SK-N-SH (cell line): ENCODE data around the gene MECP2. TPM values are rescaled to one million over a fixed set of nuclear protein-coding genes. Genes with fewer than 3 reads are reported as not detected.
A peak's percentile ranks its signal among the peaks of the same experiment; 100 is the strongest.

Source experiments
- CTCF ChIA-PET: fragments of 300-600, 350-600 bp; formaldehyde crosslinking; extraction: SDS; loops from one replicate; lab custom pipeline; 2021; lab: Yijun Ruan, JAX
- POLR2A ChIA-PET: fragments of 350-600 bp; sonication (Branson Sonifier 250); formaldehyde crosslinking; extraction: SDS; loops from one replicate; lab custom pipeline; 2020; ENCODE audit warnings: antibody characterized with exemption, inconsistent platforms; lab: Yijun Ruan, JAX
- DNase-seq: peaks from one replicate; pipeline ENCODE4 v3.0.0; 2012
- H2AFZ ChIP-seq: fragments of 200-600 bp; sonication (generic); 2 replicates; pipeline ENCODE4 v1.8.1; 2016; ENCODE audit warnings: antibody characterized with exemption, mild to moderate bottlenecking, low read depth
- H3F3A ChIP-seq: fragments of 200-600 bp; sonication (generic); replicated peaks from 2 replicates; pipeline ENCODE3; 2016; ENCODE audit warnings: antibody characterized with exemption, mild to moderate bottlenecking; ENCODE audit not compliant: insufficient read depth
- H3K27ac ChIP-seq, 2 experiments: fragments of 200-500 bp in 1 of 2; fragments of 200-600 bp in 1 of 2; sonication (Bioruptor generic) in 1 of 2; sonication (generic), shearing (Covaris generic) in 1 of 2; 2 replicates each; pipeline versions ENCODE4 v1.5.1 to v1.6.1; 2014 to 2016; ENCODE audit warnings: low read depth in 2 of 2, inconsistent platforms in 1 of 2, low read length in 1 of 2, mild to moderate bottlenecking in 1 of 2, mixed read lengths in 1 of 2
- H3K27me3 ChIP-seq: fragments of 200-600 bp; sonication (generic), shearing (Covaris generic); 2 replicates; pipeline ENCODE4 v1.6.1; 2016; ENCODE audit warnings: mixed run types; ENCODE audit not compliant: insufficient read depth
- H3K36me3 ChIP-seq, 2 experiments: fragments of 200-500 bp in 1 of 2; fragments of 200-600 bp in 1 of 2; sonication (Bioruptor generic) in 1 of 2; sonication (generic) in 1 of 2; replicated peaks in 1 of 2; 2 replicates each; pipeline versions ENCODE3 to v1.5.1; 2014 to 2016; ENCODE audit warnings: low read length in 1 of 2, mild to moderate bottlenecking in 1 of 2; ENCODE audit not compliant: insufficient read depth in 2 of 2, control insufficient read depth in 1 of 2
- H3K4me1 ChIP-seq, 2 experiments: fragments of 200-500 bp in 1 of 2; fragments of 200-600 bp in 1 of 2; sonication (Bioruptor generic) in 1 of 2; sonication (generic), shearing (Covaris generic) in 1 of 2; 2 replicates each; pipeline versions ENCODE4 v1.5.1 to v1.6.1; 2014 to 2016; ENCODE audit warnings: low read depth in 1 of 2, low read length in 1 of 2, mixed run types in 1 of 2; ENCODE audit not compliant: insufficient read depth in 2 of 2, control insufficient read depth in 1 of 2
- H3K4me2 ChIP-seq: fragments of 200-600 bp; sonication (generic), shearing (Covaris generic); 2 replicates; pipeline ENCODE4 v1.6.1; 2017; ENCODE audit warnings: mixed run types
- H3K4me3 ChIP-seq, 2 experiments: fragments of 200-500 bp in 1 of 2; fragments of 200-600 bp in 1 of 2; sonication (Bioruptor generic) in 1 of 2; sonication (generic), shearing (Covaris generic) in 1 of 2; 2 replicates each; pipeline versions ENCODE4 v1.5.1 to v1.8.1; 2014 to 2016; ENCODE audit warnings: low read depth in 2 of 2, inconsistent platforms in 1 of 2, low read length in 1 of 2, mild to moderate bottlenecking in 1 of 2, mixed read lengths in 1 of 2, moderate library complexity in 1 of 2
- H3K79me2 ChIP-seq: fragments of 200-600 bp; sonication (generic); 2 replicates; pipeline ENCODE4 v1.8.1; 2017; ENCODE audit warnings: mild to moderate bottlenecking; ENCODE audit not compliant: insufficient read depth
- H3K9ac ChIP-seq: fragments of 200-600 bp; sonication (generic); 2 replicates; pipeline ENCODE4 v1.6.1; 2017; ENCODE audit warnings: mixed run types
- H3K9me2 ChIP-seq: fragments of 200-600 bp; sonication (generic); 2 replicates; pipeline ENCODE4 v1.6.1; 2017; ENCODE audit warnings: mixed run types
- H3K9me3 ChIP-seq: fragments of 200-600 bp; sonication (generic); 2 replicates; pipeline ENCODE4 v1.6.1; 2017; ENCODE audit warnings: mixed run types, mild to moderate bottlenecking, moderate library complexity
- H4K20me1 ChIP-seq: fragments of 200-600 bp; sonication (generic); 2 replicates; pipeline ENCODE4 v1.6.1; 2017; ENCODE audit warnings: mild to moderate bottlenecking, mixed run types; ENCODE audit not compliant: insufficient read depth
- EP300 ChIP-seq, 2 experiments: IDR thresholded peaks; 2 replicates each; pipeline versions ENCODE4 v1.4.0 to v1.6.1; 2012; ENCODE audit warnings: borderline replicate concordance in 1 of 2, low read depth in 1 of 2, low read length in 1 of 2
- EZH2phosphoT487 ChIP-seq: fragments of 200-600 bp; sonication (generic); IDR thresholded peaks from 2 replicates; pipeline ENCODE4 v1.6.1; 2017; ENCODE audit warnings: low read depth, mixed run types, mild to moderate bottlenecking, antibody characterized with exemption, moderate library complexity, borderline replicate concordance
- RXRA ChIP-seq: IDR thresholded peaks from 2 replicates; pipeline ENCODE4 v1.4.0; 2012; ENCODE audit warnings: low read depth, mild to moderate bottlenecking, borderline replicate concordance
- SMC3 ChIP-seq: IDR thresholded peaks from 2 replicates; pipeline ENCODE4 v1.6.1; 2012; ENCODE audit warnings: low read depth, low read length, improper control_type of control experiment
- WGBS: methylation state at CpG from one replicate; pipeline ENCODE4 v1.1.6; 2017; ENCODE audit warnings: low lambda C conversion rate; 5-methylcytosine and 5-hydroxymethylcytosine counted together
- polyA plus RNA-seq, 3 experiments: library from polyadenylated mRNA; depleted of rRNA; stranded (reverse); fragments of >200 nt; gene quantifications; 2 replicates each; pipeline ENCODE4 v1.2.3, GENCODE V29; 2012
- TF ChIP-seq, protein P1 (sequence below): IDR thresholded peaks from 2 replicates; pipeline ENCODE4 v1.6.1; 2012; ENCODE audit warnings: mild to moderate bottlenecking, low read depth, low read length, moderate library complexity
- TF ChIP-seq, protein P2 (sequence below): fragments of 150-350 bp; IDR thresholded peaks from 2 replicates; pipeline ENCODE4 v1.6.1; 2016; ENCODE audit warnings: mild to moderate bottlenecking, low read depth, low read length
- TF ChIP-seq, protein P3 (sequence below): fragments of 150-350 bp; IDR thresholded peaks from 2 replicates; pipeline ENCODE4 v1.6.1; 2017; ENCODE audit warnings: antibody characterized with exemption, low read length, low read depth, borderline replicate concordance

The MECP2 gene
- polyA plus RNA-seq, 1 of the 3 experiments (the other 2 are of a cell fraction), result 8.2 TPM

DNA sequence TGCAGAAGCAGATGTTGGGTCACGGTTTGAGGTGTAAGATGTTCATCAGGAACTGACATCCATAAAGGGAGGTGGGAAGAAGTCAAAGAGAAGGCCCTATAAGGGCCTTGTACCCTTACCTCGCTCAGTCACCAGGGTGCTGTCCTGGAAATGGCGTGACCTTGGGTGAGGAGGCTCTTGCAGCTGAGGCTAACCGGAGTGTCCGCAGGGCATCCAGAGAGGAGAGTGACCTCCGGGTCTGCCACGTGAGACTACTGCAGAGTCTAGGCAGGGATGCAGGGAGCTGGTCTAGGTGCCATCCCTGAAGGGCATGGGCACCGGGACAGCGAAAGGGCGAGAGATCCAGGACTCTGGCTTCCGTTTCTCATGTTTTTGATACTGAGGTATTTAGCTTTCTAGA is 49.1 kb downstream of the MECP2 start (continued):
- TF ChIP-seq, protein P1, sequence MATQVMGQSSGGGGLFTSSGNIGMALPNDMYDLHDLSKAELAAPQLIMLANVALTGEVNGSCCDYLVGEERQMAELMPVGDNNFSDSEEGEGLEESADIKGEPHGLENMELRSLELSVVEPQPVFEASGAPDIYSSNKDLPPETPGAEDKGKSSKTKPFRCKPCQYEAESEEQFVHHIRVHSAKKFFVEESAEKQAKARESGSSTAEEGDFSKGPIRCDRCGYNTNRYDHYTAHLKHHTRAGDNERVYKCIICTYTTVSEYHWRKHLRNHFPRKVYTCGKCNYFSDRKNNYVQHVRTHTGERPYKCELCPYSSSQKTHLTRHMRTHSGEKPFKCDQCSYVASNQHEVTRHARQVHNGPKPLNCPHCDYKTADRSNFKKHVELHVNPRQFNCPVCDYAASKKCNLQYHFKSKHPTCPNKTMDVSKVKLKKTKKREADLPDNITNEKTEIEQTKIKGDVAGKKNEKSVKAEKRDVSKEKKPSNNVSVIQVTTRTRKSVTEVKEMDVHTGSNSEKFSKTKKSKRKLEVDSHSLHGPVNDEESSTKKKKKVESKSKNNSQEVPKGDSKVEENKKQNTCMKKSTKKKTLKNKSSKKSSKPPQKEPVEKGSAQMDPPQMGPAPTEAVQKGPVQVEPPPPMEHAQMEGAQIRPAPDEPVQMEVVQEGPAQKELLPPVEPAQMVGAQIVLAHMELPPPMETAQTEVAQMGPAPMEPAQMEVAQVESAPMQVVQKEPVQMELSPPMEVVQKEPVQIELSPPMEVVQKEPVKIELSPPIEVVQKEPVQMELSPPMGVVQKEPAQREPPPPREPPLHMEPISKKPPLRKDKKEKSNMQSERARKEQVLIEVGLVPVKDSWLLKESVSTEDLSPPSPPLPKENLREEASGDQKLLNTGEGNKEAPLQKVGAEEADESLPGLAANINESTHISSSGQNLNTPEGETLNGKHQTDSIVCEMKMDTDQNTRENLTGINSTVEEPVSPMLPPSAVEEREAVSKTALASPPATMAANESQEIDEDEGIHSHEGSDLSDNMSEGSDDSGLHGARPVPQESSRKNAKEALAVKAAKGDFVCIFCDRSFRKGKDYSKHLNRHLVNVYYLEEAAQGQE, result no peak
- TF ChIP-seq SMC3, result no peak
- no peak for TF ChIP-seq RXRA
- TF ChIP-seq EP300 (IDR thresholded peaks at IDR 0.05; ENCODE audit: borderline replicate concordance in 1 of 2, low read depth in 1 of 2, low read length in 1 of 2), result no peak
- no peak for TF ChIP-seq EZH2phosphoT487
- TF ChIP-seq, protein P2, sequence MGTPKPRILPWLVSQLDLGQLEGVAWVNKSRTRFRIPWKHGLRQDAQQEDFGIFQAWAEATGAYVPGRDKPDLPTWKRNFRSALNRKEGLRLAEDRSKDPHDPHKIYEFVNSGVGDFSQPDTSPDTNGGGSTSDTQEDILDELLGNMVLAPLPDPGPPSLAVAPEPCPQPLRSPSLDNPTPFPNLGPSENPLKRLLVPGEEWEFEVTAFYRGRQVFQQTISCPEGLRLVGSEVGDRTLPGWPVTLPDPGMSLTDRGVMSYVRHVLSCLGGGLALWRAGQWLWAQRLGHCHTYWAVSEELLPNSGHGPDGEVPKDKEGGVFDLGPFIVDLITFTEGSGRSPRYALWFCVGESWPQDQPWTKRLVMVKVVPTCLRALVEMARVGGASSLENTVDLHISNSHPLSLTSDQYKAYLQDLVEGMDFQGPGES, result no peak
- TF ChIP-seq, protein P3, sequence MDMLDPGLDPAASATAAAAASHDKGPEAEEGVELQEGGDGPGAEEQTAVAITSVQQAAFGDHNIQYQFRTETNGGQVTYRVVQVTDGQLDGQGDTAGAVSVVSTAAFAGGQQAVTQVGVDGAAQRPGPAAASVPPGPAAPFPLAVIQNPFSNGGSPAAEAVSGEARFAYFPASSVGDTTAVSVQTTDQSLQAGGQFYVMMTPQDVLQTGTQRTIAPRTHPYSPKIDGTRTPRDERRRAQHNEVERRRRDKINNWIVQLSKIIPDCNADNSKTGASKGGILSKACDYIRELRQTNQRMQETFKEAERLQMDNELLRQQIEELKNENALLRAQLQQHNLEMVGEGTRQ, result no peak

DNA sequence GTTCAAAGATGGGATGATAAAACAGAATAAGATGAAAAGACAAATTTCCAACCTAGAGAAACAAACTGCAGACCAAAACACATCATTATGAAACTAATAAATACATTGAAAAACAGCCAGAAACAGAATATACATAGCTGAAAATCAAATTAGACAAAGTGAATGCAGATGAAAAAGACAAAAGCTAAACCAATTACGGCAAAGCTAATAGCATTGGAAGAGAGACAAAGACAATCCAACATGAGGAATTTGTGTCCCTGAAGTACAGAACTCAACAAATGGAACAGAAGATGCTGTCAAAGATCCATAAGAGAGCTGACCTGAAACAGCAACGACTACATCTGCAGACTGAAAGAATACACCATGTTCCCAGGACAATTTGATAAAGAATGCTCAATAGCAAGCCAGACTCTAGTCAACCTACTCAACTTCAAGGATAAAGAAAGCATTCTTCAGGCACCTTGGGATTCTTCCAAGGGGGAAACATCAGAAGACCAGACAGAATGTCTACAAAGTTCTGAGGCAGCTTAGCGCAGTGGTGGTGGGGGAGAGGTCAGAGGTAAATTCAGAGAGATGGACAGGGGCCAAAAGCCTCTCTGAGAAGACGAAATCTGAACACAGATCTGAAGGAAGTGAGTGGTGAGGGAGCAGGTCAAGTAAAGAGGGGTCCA is 50.4 kb downstream of the MECP2 start:
- no peaks in the 10 kb centered on the region for H3K9me3 ChIP-seq
- DNase-seq, result no peak
- peaks cover 20% of the 10 kb centered on the region for H3F3A ChIP-seq
- H3K4me3 ChIP-seq, result no peak overlapping the region
- peak overlapping the region; percentile 51; the same call in 1 of the 2 replicates for H3K4me2 ChIP-seq
- CTCF ChIA-PET, result interaction anchor here (1.4 to 8.9 kb wide), 2 partner anchors 16 to 35 kb away, joined by 3 to 89 read pairs; no protein-coding TSS in a partner anchor
- TF ChIP-seq, protein P1, result no peak
- peak in 1 of 2 experiments; percentile 29; a peak in 1 of 4 replicates for TF ChIP-seq EP300 (IDR thresholded peaks at IDR 0.05; ENCODE audit: borderline replicate concordance in 1 of 2, low read depth in 1 of 2, low read length in 1 of 2)
- TF ChIP-seq, all 33 proteins: peak for 1
- Histone ChIP-seq H3K9me2 (no peaks in the 10 kb centered on the region), H2AFZ (no peak overlapping the region), H3K9ac (no peak overlapping the region; the same call in 1 of the 2 replicates), H4K20me1 (peaks cover 19% of the 10 kb centered on the region), H3K36me3 (no peaks in the 10 kb centered on the region), H3K27me3 (no peaks in the 10 kb centered on the region; the same call in 1 of the 2 replicates), H3K79me2 (peaks cover 61% of the 10 kb centered on the region), H3K4me1 (peaks cover 17 to 26% of the 10 kb centered on the region in 2 experiments; a peak in 3 of 4 replicates), H3K27ac (peak overlapping the region; percentile 75 to 90)
- POLR2A ChIA-PET, result no interaction called here
- WGBS, result 14% methylated on average over 4 of the region's 4 CpGs
